ENCODE data around the gene PLCG2.
"Not testable (repeated sequence)": the region's sequence is repeated elsewhere in the genome, so short reads cannot be mapped to it uniquely, and the experiment has no call there.

Gene PLCG2

DNA sequence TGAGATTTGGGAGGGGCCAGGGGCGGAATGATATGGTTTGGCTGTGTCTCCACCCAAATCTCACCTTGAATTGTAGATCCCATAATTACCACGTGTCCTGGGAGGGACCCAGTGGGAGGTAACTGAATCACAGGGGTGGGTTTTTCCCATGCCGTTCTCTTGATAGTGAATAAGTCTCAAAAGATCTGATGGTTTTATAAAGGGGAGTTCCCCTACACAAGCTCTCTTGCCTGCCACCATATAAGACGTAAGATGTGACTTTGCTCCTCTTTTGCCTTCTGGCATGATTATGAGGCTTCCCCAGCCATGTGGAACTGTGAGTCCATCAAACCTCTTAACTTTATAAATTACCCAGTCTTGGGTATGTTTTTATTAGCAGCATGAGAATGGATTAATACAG lies 230.7 kb downstream of the PLCG2 start:
- DNase-seq: not testable (repeated sequence)

DNA sequence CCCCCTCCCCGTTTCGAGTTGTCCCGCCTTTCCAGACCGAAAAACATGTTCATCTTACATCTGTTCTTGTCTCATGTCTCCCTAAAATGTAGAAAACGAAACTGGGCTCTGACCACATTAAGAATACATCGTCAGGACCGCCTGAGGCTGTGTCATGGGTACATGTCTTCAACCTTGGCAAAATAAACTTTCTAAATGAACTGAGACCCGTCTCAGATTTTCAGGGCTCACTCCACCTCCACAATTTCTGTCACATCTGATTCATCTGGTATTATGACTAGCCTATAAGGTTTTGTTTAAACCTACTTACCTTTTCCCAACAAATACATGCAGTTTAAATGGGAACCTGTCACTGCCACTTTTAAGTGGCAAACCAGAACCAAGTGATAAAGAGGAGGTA lies 231.6 kb downstream of the PLCG2 start:
- no peak for DNase-seq

DNA sequence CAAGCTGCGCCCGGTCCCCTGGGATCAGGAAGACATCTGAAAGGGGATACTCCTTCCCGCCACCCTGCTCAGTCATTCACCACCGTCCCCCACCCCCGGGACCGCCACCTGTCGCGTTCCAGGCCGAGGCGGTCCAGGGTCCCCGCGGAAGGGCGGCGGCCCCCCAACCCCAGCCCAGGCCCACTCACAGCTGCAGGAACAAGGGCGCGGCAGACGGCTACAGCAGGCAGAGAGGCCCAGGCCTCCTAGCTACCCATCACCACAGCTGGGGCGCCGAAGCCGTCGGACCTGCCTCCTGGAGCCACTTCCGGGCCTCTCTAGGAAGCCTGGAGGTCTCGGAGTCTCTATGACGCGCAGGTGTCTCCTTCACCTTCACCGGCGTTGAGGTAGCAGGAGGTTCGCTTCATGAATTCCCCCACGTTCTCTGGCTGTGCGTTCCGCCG lies 232.1 kb downstream of the PLCG2 start, which contains the start of gene SDR42E1:
SDR42E1 (minus strand) TSS at position 272 of the 443 bp plus-strand sequence. CDS start 10,612 bp downstream, outside the sequence.
- peak; percentile 58 for DNase-seq
